NCI-H524 treated with DMSO at 0.1 percent for 48 hours (cell line): Measurements from ENCODE around the gene HVCN1.

Source experiments
- DNase-seq: peaks from one replicate; lab custom pipeline; 2025; lab: John Stamatoyannopoulos, UW

Gene HVCN1

DNA sequence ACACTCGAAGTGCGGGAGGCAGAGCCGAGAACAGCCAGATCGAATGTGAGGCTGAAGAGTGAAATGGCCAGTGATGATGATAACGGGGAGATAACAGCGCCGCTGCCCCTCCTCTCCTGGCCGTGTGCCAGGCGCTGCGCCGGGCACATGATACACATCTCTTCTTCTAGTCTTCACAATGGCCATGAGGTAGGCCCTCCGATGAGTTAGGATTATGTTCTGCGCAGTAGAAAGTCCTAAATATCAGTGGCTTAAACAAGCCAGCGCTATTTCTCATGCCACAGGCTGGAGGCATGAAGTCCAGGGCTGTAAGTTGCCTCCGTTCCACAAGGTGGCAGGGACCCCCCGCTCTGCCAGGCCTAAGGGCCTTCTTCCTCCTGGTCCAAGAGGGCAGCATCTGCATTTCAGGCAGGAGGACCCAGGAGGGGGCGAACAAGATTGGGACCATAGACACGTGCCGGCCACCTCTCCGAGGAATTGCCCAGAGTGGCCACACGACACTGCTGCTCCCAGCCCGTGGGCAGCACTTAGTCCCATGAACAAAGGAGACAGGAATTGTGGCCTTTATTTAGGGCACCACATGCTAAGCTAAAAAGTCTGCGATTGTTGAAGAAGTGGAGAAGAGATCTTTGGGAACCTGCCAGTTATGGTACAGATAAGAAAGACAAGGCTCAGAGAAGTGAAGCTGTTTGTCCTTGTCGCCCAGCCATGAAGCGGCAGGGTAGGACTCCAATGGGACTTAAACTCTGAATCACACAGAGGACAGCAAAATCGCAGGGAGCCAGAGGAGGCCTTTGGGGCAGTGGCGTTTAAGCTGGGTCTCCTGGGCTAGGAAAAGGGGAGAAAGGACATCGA lies 10.9 kb upstream of the HVCN1 start:
- no peak for DNase-seq

- DNase-seq: no peak
Measured at GRCh38 chr12:110698171-110698902, 9.4 kb upstream of the HVCN1 start.

DNA sequence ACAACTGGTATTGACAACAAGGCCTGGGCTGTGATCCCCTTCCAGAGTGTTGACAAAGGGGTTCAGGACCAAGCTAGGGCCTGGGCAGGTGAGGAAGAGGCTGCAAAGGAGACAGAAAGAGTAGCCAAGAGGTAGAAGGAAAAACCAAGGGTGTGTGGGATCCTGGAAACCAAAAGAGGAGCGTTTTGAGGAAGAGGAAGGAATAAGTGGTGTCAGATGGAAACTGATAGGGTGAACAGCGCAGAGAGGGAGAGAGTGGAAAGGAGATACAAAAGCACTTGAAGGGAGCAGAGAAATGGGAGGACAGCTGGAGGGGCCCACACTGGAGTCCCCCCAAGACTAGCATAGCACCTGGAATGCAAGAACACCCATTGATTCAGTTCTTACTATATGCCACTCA lies 8.3 kb upstream of the HVCN1 start:
- DNase-seq: no peak

GRCh38 chr12:110696283-110696682 lies 7.4 kb upstream of the HVCN1 start:
- DNase-seq: no peak

DNA sequence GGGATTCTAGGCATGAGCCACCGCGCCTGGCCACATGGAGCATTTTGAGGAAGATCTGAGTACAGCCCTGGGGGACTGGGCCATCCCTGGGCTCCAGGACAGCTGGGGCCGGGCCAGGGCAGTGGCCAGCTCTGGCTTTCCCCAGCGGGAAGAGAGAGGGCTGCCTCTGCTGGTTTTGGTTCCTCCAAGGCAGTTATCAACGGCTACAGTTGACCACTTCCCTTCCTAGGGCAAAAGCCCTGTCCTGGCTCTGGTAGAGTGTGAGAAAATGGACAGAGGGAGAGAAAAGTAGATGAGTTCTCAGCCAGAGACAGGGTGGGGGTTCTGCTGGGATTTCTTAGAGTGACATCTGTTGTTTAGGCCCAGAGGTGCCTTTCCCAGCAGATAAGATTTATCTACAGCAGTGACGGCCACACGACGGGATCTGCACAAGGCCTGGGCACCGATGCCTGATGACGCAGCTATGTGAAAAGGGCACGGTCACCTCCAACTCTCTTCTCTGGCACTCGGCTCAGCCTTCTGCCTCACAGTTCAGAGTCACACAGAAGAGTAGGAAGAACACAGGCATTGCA lies 5.5 kb upstream of the HVCN1 start:
- no peak for DNase-seq

DNA sequence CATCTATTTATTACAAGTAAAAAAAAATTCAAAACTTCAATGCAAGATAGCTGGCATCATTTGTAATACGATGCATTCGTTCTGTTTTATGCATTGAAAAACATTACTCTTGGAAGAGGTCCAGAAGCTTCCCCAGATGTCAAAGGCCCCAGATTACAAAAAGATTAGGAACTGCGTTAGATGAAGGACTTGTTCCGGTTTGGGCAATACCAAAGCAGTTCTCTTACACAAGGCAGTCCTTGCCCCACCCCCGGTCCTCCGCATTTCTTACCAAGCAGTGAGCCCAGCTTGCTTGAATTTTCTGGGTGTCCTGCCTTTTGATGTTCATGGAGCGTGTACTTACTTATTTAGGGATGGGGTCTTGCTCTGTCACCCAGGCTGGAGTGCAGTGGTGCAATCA lies 4.8 kb upstream of the HVCN1 start:
- no peak for DNase-seq

- no peak for DNase-seq
Measured at GRCh38 chr12:110690127-110690430, 1.2 kb upstream of the HVCN1 start.

DNA sequence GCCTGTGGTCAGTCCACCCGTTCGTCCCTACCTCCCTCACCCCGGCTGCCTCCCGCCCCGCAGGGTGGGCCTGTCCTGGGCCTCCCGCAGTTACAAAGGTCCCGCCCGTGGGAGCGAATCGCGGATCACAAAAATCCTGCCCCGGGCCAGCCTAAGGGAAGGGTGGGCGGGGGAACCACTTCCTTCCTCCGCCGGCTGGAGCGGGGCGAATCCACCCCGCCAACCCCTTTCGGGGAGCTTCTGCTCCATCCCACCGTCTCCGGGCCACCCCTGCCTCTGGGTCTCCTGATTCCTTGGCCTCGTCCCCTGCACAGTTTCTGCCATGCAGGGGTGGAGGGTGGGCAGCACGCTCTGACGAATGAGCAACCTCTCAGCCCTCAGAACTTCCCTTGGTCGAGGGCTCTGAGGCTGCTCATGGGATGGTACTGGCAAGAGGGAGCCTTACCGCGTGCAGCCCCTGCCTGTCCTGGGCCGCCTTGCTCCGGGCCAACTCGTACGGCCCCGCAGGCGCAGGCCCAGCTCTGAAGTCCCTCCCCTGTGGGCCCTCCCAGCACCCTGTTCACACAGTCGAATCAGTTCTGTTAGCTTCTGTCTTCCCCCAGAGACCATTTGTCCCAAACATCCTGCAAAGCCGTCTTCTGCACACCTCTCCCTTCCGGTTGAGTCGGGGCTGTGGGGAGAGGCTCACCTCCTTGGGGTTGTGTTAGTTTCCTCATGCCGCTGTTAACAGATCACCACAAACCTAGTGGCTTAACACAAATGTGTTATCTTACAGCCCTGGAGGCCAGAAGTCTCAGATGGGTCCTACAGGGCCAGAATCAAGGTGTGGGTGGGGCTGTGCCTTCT lies 589 bp upstream of the HVCN1 start:
- DNase-seq: no peak

- DNase-seq: no peak
Measured at GRCh38 chr12:110687396-110688169, 1.3 kb downstream of the HVCN1 start.

- DNase-seq: no peak
Measured at GRCh38 chr12:110686294-110686903, 2.5 kb downstream of the HVCN1 start.

GRCh38 chr12:110684312-110684836 lies 4.5 kb downstream of the HVCN1 start:
- no peak for DNase-seq

DNA sequence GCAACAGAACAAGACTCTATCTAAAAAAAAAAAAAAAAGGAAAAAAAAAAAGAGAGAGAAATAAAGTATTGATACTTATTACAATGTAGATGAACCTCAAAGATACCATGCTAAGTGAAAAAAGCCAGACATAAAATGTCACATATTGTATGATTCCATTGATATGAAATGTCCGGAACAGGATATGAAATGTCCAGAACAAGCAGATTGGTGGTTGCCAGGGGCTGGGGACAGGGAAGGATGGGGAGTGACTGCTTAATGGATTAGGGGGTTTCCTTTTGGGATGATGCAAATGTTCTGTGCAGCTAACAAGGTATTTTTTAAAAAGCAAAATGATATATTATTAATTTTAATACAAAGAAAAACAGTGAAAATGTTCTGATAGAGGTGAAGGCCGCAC lies 5.0 kb downstream of the HVCN1 start:
- DNase-seq: no peak

DNA sequence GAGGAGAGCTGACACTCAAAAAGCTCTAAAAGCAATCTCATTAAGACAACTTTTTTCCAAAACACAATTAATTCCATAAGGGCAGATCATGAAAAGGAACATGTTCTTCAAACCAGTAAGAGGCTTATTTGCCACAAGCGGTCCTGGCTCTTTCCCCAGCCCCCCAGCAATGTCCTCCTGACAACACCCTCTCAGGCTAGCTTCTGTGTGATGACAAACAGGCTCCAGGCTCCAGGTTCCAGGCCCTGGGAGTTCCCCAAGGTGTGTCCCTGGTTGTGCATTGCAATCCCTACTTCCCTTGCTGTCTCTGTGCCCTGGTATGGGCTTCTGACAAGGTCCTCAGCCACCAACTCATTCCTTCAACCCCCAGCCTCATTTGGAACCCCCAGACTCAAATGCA lies 8.9 kb downstream of the HVCN1 start:
- DNase-seq: no peak

DNA sequence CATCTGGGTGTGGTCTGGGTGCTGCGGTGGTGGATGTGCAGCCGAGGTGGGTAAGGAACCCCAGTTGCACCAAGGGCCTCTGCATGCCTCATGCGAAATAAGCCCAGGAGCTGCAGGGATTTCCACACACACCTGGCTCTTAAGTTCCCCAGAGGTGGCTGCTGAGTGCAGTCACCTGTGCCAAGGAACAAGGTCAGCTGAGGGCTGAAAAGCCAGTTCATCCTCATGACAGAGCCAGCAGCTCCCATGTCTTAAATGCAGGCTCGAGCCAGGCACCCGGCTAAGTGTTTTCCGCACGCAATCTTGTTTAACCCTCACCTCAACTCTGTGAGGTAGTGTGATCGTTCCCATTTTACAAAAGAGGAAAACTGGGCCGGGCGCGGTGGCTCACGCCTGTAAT lies 9.7 kb downstream of the HVCN1 start:
- DNase-seq: no peak

- no peak for DNase-seq
Measured at GRCh38 chr12:110677982-110678381, 10.9 kb downstream of the HVCN1 start.

GRCh38 chr12:110677206-110677911 lies 11.6 kb downstream of the HVCN1 start:
- no peak for DNase-seq

GRCh38 chr12:110676171-110676570 lies 12.7 kb downstream of the HVCN1 start:
- DNase-seq: no peak

DNA sequence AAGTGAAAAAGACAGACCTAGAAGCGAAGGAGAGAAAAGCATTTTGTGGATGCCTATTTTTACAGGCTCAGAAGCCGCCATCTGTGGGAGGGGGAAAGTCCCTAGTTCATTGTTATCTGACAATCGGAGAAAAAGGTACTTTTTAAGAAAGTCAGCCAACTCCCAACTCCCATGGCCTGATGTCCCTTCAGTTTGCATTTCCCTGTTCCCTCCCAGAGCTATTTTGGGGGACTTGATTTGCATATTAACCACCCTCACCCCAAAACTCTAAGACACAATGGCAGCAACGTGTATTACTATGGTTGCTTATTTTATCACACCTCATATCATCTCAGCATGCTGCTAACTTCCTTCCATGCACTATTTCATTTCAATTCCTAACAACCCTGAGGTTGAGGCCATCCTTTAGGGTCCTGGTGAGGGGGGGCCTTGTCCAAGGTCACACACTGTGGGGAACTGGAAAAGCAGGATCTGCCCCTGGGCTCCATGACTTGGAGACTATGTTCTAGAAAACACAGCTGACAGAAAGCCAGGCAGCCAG lies 18.7 kb downstream of the HVCN1 start:
- no peak for DNase-seq

GRCh38 chr12:110669193-110669502 lies 19.8 kb downstream of the HVCN1 start:
- DNase-seq: no peak
